Neural crest cell (in vitro differentiated cells): ENCODE measurements around the gene RBM45. TPM values are rescaled to one million over a fixed set of nuclear protein-coding genes. Genes with fewer than 3 reads are reported as not detected.

ENCODE experiments used
- DNase-seq: peaks from one replicate; pipeline ENCODE4 v3.0.0; 2021; ENCODE audit warnings: low read depth, mixed read lengths, low spot score
- H3K27ac Mint-ChIP-seq: one replicate; pipeline ENCODE4 v1.8.0; 2021; ENCODE audit warnings: mild to moderate bottlenecking, mixed read lengths; ENCODE audit not compliant: unreplicated experiment
- H3K27me3 Mint-ChIP-seq: 2 replicates; pipeline ENCODE4 v1.8.0; 2021; ENCODE audit warnings: low read depth, mild to moderate bottlenecking, mixed read lengths
- H3K36me3 Mint-ChIP-seq: 2 replicates; pipeline ENCODE4 v1.8.0; 2021; ENCODE audit warnings: low read depth, mild to moderate bottlenecking, mixed read lengths
- H3K4me1 Mint-ChIP-seq: 2 replicates; pipeline ENCODE4 v1.8.0; 2021; ENCODE audit warnings: mixed read lengths
- H3K4me3 Mint-ChIP-seq: one replicate; pipeline ENCODE4 v1.8.0; 2021; ENCODE audit warnings: mild to moderate bottlenecking, mixed read lengths
- H3K9me3 Mint-ChIP-seq: 2 replicates; pipeline ENCODE4 v1.8.0; 2021; ENCODE audit warnings: mixed read lengths
- total RNA-seq: library from RNA; stranded (reverse); gene quantifications from 2 replicates; pipeline ENCODE4 v1.2.1, GENCODE V29; 2021
- TF ChIP-seq, protein P1 (sequence below): fragments of 200-600 bp; sonication (generic); conservative IDR thresholded peaks from 2 replicates; pipeline ENCODE4 v1.5.0; 2021; ENCODE audit warnings: antibody characterized with exemption, mild to moderate bottlenecking

RBM45 gene
- total RNA-seq, 1 donor from 2014 or later = 15.9 TPM

DNA sequence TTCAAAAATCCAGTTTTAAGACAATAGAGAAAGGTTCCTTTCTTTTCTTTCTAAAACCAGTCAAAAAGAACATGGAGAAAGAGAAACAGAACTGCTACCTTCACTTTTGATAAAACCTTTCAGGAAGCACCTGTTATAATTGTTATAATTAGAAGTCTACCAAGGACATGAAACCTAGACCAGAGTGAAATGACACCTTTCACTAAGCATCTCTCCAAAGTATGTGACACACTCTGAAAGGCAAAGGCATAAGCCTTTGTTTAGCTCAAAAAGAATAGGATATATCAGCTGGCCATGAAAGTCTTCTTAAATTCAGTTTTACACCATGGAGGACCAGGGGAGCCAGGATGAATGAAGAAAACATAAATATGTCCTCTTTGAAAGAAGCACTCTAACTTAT is 18.8 kb upstream of the RBM45 start:
- TF ChIP-seq, protein P1, sequence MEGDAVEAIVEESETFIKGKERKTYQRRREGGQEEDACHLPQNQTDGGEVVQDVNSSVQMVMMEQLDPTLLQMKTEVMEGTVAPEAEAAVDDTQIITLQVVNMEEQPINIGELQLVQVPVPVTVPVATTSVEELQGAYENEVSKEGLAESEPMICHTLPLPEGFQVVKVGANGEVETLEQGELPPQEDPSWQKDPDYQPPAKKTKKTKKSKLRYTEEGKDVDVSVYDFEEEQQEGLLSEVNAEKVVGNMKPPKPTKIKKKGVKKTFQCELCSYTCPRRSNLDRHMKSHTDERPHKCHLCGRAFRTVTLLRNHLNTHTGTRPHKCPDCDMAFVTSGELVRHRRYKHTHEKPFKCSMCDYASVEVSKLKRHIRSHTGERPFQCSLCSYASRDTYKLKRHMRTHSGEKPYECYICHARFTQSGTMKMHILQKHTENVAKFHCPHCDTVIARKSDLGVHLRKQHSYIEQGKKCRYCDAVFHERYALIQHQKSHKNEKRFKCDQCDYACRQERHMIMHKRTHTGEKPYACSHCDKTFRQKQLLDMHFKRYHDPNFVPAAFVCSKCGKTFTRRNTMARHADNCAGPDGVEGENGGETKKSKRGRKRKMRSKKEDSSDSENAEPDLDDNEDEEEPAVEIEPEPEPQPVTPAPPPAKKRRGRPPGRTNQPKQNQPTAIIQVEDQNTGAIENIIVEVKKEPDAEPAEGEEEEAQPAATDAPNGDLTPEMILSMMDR = no peak
- no peak overlapping the region for H3K27ac Mint-ChIP-seq
- no peaks in the 10 kb centered on the region for H3K4me1 Mint-ChIP-seq
- H3K9me3 Mint-ChIP-seq = peaks cover 4% of the 10 kb centered on the region
- no peak overlapping the region for H3K4me3 Mint-ChIP-seq
- DNase-seq = no peak
- H3K36me3 Mint-ChIP-seq = peaks cover 2% of the 10 kb centered on the region
- no peaks in the 10 kb centered on the region for H3K27me3 Mint-ChIP-seq

DNA sequence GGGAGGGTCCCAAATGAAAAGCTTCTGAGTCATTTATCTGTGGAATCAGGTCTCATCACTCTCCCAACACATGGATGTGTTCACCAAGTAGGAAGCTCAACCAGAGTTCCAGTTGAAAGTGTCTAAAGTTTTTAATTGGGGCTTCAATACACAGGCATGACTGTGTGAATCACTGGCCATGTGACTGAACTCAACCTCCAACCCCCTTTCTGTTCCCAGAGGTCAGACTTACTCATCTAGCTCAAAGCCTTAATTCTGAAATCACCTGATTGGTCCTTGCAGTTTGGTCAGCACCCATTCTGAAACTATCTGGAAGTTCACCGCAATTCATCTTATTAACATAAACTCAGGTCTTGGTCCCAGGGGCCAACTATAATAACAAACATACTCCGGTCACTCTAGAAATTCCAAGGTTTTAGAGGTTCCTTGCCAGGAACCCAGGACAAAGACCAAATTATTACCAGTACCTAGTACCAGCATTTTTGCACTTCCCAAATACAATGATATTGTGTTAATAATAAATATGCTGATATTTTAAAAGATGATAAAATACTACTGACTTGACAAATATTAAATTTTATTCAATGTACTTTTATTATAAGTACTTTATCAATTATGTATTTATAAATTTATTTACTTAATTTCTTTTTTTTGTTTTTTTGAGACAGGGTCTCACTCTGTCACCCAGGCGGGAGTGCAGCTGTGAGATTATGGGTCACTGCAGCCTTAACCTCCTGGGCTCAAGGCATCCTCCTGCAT is 10.7 kb upstream of the RBM45 start:
- H3K4me3 Mint-ChIP-seq = no peak overlapping the region
- H3K27ac Mint-ChIP-seq = no peak overlapping the region
- TF ChIP-seq, protein P1 = no peak
- DNase-seq = no peak
- peaks cover 3% of the 10 kb centered on the region for H3K9me3 Mint-ChIP-seq
- H3K4me1 Mint-ChIP-seq = no peaks in the 10 kb centered on the region
- H3K27me3 Mint-ChIP-seq = no peaks in the 10 kb centered on the region
- H3K36me3 Mint-ChIP-seq = no peaks in the 10 kb centered on the region

DNA sequence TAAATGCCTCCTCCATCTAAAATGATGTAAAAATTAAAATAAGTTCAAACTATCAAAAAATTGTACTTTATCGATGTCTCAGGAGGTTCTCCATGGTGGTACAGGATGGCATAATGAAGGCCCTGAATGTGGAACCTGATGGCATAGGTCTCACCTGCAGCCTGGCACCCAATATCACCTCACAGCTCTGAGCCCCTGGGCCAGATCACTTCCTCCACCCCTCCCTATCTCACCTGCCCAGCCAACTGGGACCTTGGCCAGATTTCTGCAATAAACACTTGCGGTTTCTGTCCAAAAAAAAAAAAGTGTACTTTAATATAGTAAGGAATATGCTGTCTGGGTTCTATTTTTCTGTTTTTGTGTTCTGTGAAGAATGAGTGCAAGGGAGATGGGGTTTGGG is 6.7 kb upstream of the RBM45 start:
- TF ChIP-seq, protein P1 = no peak
- H3K4me1 Mint-ChIP-seq = peaks cover 3% of the 10 kb centered on the region
- H3K4me3 Mint-ChIP-seq = no peak overlapping the region
- H3K9me3 Mint-ChIP-seq = no peaks in the 10 kb centered on the region
- DNase-seq = no peak
- H3K27me3 Mint-ChIP-seq = no peaks in the 10 kb centered on the region
- no peak overlapping the region for H3K27ac Mint-ChIP-seq
- H3K36me3 Mint-ChIP-seq = no peaks in the 10 kb centered on the region

DNA sequence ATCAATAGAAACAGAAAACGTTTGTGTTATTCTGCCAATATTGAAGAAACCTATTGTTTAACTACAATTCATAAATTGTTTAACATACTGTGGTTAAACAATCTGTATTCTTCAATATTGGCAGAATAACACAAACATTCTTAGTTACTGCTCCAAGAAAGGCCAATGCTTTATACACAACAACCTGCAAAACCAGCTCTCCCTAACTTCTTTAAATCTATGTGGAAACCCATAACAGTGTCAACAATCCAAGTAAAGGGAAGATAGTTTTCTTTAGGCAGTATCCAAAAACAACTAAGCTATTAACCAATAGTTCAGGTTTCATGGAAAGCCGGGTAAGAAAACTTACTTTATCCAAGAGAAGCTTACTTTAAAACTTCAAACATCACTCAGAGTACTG is 6.2 kb upstream of the RBM45 start:
- Mint-ChIP-seq H3K9me3 (no peaks in the 10 kb centered on the region), H3K27me3 (no peaks in the 10 kb centered on the region), H3K27ac (no peak overlapping the region), H3K4me3 (no peak overlapping the region), H3K36me3 (no peaks in the 10 kb centered on the region), H3K4me1 (peaks cover 3% of the 10 kb centered on the region)
- no peak for DNase-seq
- TF ChIP-seq, protein P1 = no peak

DNA sequence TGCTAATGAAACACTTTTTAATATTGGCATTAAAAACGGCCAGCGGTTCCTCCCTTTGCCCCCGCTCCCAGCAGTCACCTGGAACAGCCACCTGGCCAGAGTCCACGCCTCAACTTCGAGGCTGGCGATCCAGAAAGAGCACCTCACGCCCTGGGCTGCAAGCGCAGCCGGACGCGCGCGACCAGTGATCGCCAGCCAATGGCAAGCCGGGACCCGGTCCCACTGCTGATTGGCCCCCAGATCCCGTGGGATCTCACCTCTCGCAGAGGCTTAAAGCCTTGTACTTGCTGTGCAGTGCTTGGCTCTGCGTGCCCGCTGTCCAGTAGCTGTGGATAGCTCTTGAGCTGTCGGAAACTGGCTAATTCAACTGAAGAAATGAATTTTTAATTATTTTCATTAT is 4.1 kb upstream of the RBM45 start:
- no peaks in the 10 kb centered on the region for H3K9me3 Mint-ChIP-seq
- H3K4me3 Mint-ChIP-seq = no peak overlapping the region
- no peaks in the 10 kb centered on the region for H3K36me3 Mint-ChIP-seq
- DNase-seq = no peak
- no peaks in the 10 kb centered on the region for H3K27me3 Mint-ChIP-seq
- TF ChIP-seq, protein P1 = no peak
- H3K4me1 Mint-ChIP-seq = peaks cover 7% of the 10 kb centered on the region
- no peak overlapping the region for H3K27ac Mint-ChIP-seq
